Loucy (cell line): ENCODE measurements around the gene PRKCE.

Experiments used
- EZH2phosphoT487 ChIP-seq: fragments of 200-600 bp; IDR thresholded peaks from 2 replicates; pipeline ENCODE4 v1.6.1; 2018; ENCODE audit warnings: antibody characterized with exemption, mild to moderate bottlenecking, moderate library complexity, borderline replicate concordance
- TF ChIP-seq, protein P1 (sequence below): fragments of 200-600 bp; sonication (generic); conservative IDR thresholded peaks from 2 replicates; pipeline ENCODE4 v1.5.1; 2014; ENCODE audit warnings: mild to moderate bottlenecking, antibody characterized with exemption, low read length

DNA sequence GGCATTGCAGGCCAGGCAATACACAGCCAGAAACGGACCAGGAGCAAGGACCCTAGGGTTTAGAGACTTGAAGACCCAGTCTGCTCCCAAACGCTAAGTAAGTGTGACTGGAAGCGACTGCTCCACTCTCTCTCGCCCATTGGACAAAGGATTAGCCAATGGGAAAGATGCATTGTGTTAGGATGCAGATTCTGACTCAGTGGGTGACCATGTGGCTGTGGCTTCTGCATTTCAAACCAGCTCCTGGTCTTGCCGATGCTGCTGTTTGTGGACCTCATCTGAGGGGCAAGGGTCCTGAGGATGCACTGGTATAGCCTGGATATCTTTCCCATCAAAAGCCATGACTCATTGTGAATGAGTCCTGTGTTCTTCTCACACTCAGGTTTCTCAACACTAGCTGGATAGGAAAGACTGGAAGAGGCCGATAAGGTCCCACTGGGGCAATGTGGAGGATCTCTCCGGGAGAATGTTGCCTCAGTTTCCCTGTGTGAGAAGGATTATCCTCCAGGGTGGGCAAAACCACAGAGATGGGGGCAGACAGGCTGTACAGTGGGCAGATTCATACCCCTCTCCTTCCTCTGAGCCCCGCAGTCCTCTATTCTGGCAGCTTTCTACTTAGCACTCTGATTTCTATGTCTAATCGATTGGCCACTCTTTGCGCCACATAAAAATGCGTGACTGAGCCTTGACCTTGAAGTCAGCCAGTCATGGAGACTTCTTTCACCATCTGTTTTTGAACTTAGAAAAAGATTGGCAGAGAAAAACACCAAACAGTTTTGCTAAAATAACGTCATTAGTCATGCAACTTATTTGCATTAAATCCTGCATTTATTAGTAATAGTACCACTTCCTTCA, 257.1 kb downstream of the PRKCE start:
- TF ChIP-seq, protein P1, sequence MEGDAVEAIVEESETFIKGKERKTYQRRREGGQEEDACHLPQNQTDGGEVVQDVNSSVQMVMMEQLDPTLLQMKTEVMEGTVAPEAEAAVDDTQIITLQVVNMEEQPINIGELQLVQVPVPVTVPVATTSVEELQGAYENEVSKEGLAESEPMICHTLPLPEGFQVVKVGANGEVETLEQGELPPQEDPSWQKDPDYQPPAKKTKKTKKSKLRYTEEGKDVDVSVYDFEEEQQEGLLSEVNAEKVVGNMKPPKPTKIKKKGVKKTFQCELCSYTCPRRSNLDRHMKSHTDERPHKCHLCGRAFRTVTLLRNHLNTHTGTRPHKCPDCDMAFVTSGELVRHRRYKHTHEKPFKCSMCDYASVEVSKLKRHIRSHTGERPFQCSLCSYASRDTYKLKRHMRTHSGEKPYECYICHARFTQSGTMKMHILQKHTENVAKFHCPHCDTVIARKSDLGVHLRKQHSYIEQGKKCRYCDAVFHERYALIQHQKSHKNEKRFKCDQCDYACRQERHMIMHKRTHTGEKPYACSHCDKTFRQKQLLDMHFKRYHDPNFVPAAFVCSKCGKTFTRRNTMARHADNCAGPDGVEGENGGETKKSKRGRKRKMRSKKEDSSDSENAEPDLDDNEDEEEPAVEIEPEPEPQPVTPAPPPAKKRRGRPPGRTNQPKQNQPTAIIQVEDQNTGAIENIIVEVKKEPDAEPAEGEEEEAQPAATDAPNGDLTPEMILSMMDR, result no peak
- no peak for TF ChIP-seq EZH2phosphoT487
